ENCODE data around the gene PSMB8. TPM values are rescaled to one million over a fixed set of nuclear protein-coding genes. Genes with fewer than 3 reads are reported as not detected.
A peak's percentile ranks its signal among the peaks of the same experiment; 100 is the strongest.

The PSMB8 gene
- total RNA-seq, 1 experiment from 2014 or later = 13.8 TPM

- DNase-seq (ENCODE audit: low spot score) = no peak
- POLR2A ChIA-PET = no interaction called here
These were observed 41.9 kb upstream of the PSMB8 start for GRCh38 chr6:32885698-32886286.

GRCh38 chr6:32883789-32884188 lies 39.9 kb upstream of the PSMB8 start:
- Mint-ChIP-seq H3K27me3 (ENCODE audit: low read depth) (peaks cover 12% of the 10 kb centered on the region), H3K36me3 (no peaks in the 10 kb centered on the region), H3K4me1 (no peaks in the 10 kb centered on the region), H3K27ac (no peak overlapping the region), H3K9me3 (no peaks in the 10 kb centered on the region), H3K4me3 (no peak overlapping the region)
- ChIA-PET CTCF (interaction anchor here (0.6 to 3.2 kb wide), 4 partner anchors 21 to 101 kb away, joined by 3 to 21 read pairs (median 6); partner anchors contain the start of gene TAP2), POLR2A (no interaction called here)
- ATAC-seq (no peak), DNase-seq (ENCODE audit: low spot score) (no peak)
- TF ChIP-seq CTCF (IDR thresholded peaks at IDR 0.05) (no peak), IRF2 (CRISPR knock-in tag; IDR thresholded peaks at IDR 0.05; ENCODE audit: borderline replicate concordance, low read depth) (no peak), ZNF219 (CRISPR knock-in tag; IDR thresholded peaks at IDR 0.05; ENCODE audit: borderline replicate concordance) (no peak), ZSCAN18 (CRISPR knock-in tag; IDR thresholded peaks at IDR 0.05) (no peak), SP1 (CRISPR knock-in tag; conservative IDR thresholded peaks at IDR 0.05) (no peak), RORB (CRISPR knock-in tag; IDR thresholded peaks at IDR 0.05) (no peak), PRRX2 (CRISPR knock-in tag; IDR thresholded peaks at IDR 0.05) (no peak), ZNF121 (CRISPR knock-in tag; IDR thresholded peaks at IDR 0.05) (no peak), ZNF532 (CRISPR knock-in tag; IDR thresholded peaks at IDR 0.05; ENCODE audit: borderline replicate concordance) (no peak), PREB (CRISPR knock-in tag; IDR thresholded peaks at IDR 0.05; ENCODE audit: borderline replicate concordance) (no peak)

More at GRCh38 chr6:32885698-32886286, 41.9 kb upstream of the PSMB8 start:
- Mint-ChIP-seq H3K27ac (no peak overlapping the region), H3K4me3 (no peak overlapping the region), H3K4me1 (no peaks in the 10 kb centered on the region), H3K27me3 (ENCODE audit: low read depth) (peaks cover 9% of the 10 kb centered on the region), H3K36me3 (no peaks in the 10 kb centered on the region), H3K9me3 (no peaks in the 10 kb centered on the region)
- TF ChIP-seq CTCF (IDR thresholded peaks at IDR 0.05) = peak; percentile 14; the same call in 1 of the 2 replicates
- no peak for TF ChIP-seq PRDM15 (CRISPR knock-in tag; IDR thresholded peaks at IDR 0.05)
- no peak for ATAC-seq
- CTCF ChIA-PET = interaction anchor here (0.7 to 3.2 kb wide), 10 partner anchors 15 to 99 kb away, joined by 3 to 33 read pairs (median 5); partner anchors contain the start of genes BRD2, HLA-DMA, PSMB9 and TAP1
